Right renal pelvis (tissue), 4 donors: ENCODE data around the gene BHLHE41. TPM values are rescaled to one million over a fixed set of nuclear protein-coding genes. Genes with fewer than 3 reads are reported as not detected.

ENCODE experiments used
- DNase-seq, 4 donors: peaks; one replicate each; pipeline ENCODE4 v3.0.0-alpha.2; 2013; ENCODE audit warnings: low read depth in 4 of 4, low spot score in 3 of 4, missing footprints in 1 of 4
- polyA plus RNA-seq, 4 donors: library from polyadenylated mRNA; unstranded; fragments of 120-200 nt; gene quantifications; one replicate each; pipeline ENCODE4 v1.2.1, GENCODE V29; 2013; ENCODE audit not compliant: insufficient read length in 4 of 4

Gene BHLHE41
- polyA plus RNA-seq: 1 to 10 TPM; 1.0 to 7.3 (median 2.2) TPM

DNA sequence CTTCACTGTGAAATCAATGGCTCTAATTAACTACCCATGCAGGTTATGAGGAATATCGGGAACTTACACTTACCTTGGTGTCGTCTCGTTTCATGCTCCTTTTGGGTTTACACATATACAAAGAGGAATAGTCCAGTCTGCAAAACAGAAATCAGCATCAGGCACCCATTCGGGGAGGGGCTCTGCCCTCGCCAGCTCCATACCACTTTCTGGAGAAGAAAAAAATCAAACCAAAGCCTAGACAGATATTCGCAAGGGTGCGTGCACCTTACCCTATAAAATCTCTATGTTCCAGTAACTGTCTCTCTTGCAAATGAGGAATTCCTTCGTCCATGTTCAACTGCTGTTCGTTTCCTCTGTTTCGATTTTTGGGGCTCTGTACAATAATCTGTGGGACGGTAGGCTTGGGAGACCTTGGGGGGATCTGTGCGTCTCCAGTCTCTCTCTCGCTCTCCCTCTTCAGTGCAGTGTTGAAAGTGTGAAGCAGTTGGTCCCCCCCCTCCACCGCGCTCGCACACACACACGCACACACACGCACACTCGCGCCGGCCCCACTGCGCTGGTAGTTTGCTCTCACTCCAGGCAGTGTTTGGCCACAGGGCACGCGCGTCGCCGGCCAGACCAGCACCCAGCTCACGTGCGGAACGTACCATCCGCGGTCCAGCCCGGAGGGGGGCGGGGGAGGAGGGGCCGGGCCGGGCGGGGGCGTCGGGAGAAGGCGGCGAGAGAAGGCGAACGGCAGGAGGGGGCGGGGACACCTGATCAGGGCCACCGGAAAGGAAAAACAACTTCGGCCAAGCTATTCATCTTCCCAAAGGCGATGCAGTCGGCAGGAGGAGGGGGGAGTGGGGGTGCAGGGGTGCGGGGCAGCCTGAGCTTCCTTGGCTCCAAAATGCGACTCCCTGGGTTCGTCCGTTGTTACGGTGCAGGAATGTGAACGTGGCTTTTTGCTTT, at the start of gene BHLHE41:
Gene BHLHE41, minus strand, starts transcription at position 592 of the 954 bp plus-strand sequence. Its CDS starts 258 bp downstream, at position 334.
- DNase-seq: no peak

DNA sequence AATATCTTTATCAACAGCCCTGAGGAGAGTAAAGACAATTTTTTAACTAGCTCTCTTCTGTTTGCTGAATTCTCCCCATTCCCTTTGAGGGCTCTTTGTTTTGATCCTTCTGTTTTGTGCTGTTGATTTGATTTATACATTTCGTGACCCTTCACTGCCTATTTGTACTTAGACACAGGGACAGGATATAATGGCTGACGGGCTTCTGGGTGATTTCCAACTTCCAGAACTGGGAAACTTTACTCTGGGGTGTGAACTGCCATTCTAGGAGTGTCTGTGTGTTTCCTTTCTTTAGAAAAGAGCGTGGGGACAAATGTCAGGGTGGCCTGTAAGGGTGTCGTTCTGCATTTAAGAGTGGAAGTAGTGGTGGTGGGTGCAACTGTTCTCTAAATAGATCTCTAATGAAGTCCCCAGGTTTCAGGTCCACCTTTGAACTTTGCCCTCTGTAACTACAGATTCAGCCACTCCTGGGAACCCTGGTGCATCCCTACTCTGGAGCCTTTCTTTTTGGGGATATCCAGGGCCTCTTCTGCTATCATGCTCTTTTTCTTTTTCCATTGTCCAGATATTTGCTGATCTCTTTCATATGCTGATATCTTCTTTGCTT, 48.2 kb upstream of the BHLHE41 start:
- no peak for DNase-seq

DNA sequence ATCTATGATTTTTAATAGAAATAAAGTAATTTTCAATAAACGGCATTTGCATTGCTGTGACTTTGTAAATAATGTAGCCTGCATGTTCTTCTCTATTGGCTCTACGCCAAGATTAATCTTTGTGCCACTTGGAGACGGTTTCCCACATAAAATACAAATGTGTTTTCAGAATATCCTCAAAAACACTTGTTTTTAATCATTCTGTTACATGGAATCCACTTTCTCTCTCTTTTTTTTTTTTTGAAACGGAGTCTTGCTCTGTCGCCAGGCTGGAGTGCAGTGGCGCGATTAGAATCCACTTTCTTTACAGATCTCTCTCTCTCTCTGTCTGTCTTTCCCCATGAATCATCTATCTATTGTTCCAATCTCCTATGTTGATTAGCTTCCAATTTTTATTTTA, 47.7 kb upstream of the BHLHE41 start:
- no peak for DNase-seq

DNA sequence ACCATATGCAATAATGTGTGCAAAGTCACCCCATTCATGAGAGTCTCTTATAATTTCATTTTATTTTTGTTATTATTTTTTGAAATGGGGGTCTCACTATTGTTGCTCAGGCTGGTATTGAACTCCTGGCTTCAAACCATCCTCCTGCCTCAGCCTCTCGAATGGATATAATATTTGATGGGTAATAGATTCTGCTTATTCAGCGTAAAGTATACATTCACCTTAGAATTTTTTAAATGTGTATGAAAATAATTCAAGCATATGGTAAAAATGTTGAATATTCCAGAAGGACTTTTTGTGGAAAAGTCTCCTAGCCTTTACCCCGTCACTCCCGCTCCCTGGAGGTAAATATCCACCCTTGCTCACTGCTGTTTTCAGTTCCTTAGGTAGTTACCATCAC, 47.2 kb upstream of the BHLHE41 start:
- no peak for DNase-seq

GRCh38 chr12:26164118-26164517, 39.3 kb upstream of the BHLHE41 start:
- DNase-seq: no peak

DNA sequence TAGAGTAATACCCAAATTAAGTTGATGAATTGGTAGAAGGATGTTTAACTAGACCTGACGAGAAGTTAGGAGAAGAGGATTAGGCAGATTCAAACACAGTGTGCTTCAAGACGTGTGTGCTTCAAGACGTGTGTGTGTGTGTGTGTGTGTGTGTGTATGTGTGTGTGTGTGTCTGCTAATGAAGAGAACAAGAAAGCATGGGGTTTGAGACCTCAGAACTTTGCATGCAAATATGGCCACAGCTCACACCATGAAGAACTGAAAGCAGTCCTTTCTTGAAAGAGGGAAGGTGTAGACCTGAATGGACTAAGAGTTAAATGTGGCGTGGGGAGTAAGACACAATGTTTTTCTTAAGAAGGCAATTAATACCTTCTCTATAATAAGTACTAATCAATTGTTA, 38.1 kb upstream of the BHLHE41 start:
- no peak for DNase-seq

DNA sequence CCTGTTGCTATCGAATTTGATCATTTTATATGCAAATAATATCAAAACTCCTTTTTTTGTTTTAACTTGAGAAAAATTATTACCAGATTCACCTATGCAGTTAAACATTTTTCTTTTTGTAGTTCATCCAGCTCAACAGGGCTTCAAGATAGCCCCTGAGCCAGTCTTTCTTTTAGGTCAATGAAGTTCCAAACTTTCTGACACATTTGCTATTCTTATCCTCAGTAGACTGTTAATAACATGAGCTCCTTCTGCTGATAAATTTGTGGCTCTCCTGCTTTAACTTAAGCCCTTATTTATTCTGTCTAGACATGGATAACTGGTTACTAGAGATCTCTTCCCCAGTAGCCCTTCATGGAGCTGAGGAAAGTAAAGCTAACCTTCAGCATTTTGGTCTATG, 37.3 kb upstream of the BHLHE41 start:
- DNase-seq: no peak

DNA sequence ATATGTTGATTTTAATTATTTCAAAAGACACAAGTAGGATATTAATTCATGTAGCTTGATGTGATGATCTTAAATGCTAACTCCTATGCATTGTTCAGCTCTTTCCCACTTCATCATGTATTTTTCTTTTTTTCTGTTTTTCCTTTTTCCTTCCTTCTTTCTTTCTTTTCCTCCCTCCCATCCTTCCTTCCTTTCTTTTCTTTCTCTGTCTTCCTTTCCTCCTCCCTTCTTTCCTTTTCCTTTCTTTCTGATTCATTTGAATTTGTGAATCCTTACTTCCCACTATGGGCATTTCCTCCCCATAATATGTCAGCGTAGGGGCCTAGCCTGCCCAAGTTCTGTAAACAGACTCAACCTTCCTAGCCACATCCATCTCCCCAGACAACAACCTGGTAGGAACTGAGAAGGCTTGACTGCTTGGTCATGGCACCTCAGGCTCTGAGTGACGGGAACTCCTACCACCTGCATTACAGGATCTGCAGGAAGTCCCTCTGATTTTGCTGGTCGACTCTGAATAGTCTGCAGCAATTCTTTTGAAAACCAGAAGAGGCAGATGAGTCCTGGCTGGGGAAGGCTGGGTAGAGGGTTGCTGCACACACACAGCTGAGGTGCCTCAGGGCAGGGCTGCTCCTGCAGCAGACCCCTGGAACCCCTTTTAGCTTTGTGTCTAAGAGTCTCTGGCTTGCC, 33.4 kb upstream of the BHLHE41 start:
- no peak for DNase-seq

DNA sequence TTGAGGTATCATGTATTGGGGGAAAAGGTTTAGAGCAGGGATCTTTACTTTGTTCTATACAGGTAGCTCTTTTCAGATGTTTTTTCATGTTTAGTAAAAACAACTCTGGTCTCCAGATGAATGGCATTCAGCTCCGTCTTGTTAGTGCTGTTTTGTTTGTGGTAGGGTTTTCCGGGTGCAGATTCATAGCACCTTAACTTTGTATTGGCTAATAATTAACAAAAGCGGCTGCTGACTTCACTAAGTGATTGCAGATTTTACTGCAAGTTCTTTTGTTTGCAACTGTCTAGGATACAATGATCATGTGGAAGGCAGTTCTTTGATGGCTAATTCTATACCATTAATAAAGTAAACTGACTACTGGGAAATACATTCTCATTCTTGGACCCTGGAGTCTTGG, 32.2 kb upstream of the BHLHE41 start:
- no peak for DNase-seq

DNA sequence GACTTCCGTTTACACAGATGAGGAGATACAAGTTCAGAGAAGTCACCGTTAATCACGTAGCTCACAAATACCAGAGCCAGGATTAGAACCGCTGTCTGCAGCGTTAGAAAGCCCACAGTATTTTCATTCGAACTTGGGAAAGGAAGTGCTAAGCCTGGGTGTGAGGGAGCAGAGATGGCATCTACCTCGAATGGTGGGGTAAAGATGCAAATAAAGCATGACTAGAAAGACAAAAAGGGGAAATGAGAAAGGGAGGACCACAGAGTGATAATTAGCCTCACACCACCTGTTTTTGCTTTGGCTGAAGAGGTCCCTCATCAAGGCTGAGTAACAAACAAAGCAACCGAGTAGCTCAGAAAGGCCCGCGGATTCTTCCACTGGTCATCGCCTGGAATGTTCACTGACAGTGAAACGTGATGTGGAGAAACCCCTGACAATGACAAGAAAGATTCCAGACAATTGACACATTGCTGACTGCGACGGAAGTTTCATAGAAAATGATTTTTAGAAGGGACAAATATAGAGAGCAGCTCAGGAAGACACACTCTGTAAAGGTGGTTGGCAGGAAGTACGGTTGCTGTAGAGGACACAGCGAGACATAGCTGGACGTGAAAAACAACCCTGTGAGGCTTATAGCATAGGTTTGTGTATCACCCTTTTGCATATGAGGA, 31.5 kb upstream of the BHLHE41 start:
- DNase-seq: no peak

GRCh38 chr12:26153421-26154154, 28.8 kb upstream of the BHLHE41 start:
- DNase-seq: no peak

GRCh38 chr12:26152507-26153102, 27.8 kb upstream of the BHLHE41 start:
- DNase-seq: no peak

DNA sequence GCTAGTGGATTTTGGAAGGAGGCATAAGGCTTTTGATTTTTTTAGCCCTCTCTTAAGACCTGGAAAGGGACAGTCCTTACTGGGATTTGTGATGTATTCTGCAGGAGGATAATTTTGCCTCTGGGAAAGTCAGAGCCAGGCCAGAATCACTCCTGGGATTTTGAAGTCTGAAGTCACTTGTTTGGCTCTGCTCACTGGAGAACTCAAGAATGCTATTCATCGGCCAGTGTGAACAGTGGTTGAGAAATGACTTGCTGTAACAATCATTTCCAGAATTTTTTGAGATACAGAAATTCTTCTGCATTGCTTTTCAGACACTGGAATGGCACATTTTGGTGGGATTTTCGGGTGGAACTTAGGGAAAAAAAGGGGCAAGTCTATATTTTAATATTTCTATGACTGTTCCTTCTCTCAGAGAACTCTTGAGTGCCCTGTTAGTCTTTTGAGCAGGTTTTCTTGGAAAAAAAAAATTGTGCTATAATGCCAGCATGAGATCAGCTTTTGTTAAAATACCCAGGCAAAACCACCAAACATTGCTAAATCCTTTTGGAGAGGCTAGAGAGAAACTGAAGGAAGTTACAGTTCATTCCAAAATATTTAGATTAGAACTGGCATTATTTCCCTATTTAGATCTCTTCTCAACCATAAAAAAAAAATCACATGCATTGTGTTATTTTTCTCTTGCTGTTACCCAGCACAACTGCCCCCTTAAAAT, 26.1 kb upstream of the BHLHE41 start:
- DNase-seq: no peak

DNA sequence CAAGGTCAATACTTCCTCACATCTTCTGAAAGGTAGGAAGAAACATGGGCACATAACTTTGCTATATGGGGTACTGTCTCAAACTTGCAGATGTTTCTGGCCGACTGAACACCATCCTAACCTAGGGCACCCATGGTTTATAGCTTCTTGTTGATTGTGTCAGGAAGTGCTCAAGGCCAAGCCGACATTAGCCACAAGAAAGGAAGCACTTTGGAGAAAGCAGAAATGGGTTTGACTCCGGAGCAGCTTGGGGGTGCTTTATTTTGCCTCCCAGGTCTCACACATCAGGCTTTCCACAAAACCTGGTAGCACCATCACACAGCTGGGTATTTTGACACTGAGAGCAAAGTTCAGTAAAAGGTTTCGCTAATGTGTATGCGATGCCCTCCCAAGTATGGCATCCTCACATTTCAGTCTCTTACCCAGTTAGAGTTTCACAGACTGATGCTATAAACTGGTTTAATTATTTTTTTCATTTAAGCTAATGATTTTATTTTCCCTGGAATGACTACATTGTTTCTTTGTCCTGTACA, 25.2 kb upstream of the BHLHE41 start:
- no peak for DNase-seq

DNA sequence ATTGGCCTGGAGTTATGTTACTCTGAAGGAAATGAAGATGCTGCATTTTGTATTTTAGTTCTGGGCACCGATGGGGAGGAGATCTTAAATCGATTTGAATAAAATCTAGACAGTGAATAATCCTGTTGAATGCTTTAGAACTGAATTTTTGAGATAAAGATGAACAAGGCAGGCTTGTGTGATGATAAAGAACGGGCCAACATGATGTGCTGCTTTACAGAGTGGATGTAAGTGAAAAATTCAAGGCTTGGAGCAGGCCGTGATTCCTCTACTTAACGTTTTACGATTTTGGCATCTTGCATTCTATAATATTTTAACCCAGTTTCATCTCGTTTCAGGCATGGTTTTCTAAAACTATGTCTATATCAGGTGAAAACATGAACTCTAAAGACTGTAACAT, 23.5 kb upstream of the BHLHE41 start:
- DNase-seq: no peak

GRCh38 chr12:26143291-26143690, 18.5 kb upstream of the BHLHE41 start:
- DNase-seq: no peak

- DNase-seq: no peak
These were observed 14.0 kb upstream of the BHLHE41 start for GRCh38 chr12:26138860-26139259.

GRCh38 chr12:26136688-26137087, 11.9 kb upstream of the BHLHE41 start:
- DNase-seq: no peak

DNA sequence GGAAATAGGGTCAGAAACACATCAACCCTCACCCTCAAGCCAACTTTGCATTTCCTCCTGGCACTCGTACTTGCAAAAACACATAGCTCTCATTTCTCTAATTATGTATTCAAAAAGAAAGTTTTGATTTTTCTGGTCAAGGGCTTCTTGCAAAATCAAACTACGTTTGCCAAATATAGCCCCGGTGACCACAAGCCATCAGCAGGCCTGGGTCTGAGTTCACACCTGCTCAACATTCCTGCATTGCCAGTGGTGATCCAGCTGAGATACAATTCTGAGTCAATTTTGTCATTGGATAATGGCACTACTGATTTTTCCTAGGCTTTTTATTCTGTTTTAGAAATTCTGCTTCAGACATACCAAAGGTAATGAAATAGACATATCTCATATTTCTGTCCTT, 10.7 kb upstream of the BHLHE41 start:
- DNase-seq: no peak
